Measurements from ENCODE around the gene MGAT1.
A peak's percentile ranks its signal among the peaks of the same experiment; 100 is the strongest.
"Not testable (repeated sequence)": the region's sequence is repeated elsewhere in the genome, so short reads cannot be mapped to it uniquely, and the experiment has no call there.

Gene MGAT1

GRCh38 chr5:180788651-180789410 lies 13.8 kb downstream of the MGAT1 start:
- not testable (repeated sequence) for H3K4me3 ChIP-seq (ENCODE audit: low read length); H3K27me3 ChIP-seq (ENCODE audit: insufficient read depth, low read length); H3K9me3 ChIP-seq (ENCODE audit: insufficient read depth, low read depth, low read length); H3K27ac ChIP-seq (ENCODE audit: low read depth, low read length); H3K9ac ChIP-seq (ENCODE audit: low read depth, low read length)
- Histone ChIP-seq H3K4me1 (ENCODE audit: insufficient read depth, low read length) (peaks cover 38% of the 10 kb centered on the region), H3K36me3 (ENCODE audit: insufficient read depth, low read length) (peaks cover 22% of the 10 kb centered on the region)
- 97% methylated on average over 19 of the region's 19 CpGs for WGBS

DNA sequence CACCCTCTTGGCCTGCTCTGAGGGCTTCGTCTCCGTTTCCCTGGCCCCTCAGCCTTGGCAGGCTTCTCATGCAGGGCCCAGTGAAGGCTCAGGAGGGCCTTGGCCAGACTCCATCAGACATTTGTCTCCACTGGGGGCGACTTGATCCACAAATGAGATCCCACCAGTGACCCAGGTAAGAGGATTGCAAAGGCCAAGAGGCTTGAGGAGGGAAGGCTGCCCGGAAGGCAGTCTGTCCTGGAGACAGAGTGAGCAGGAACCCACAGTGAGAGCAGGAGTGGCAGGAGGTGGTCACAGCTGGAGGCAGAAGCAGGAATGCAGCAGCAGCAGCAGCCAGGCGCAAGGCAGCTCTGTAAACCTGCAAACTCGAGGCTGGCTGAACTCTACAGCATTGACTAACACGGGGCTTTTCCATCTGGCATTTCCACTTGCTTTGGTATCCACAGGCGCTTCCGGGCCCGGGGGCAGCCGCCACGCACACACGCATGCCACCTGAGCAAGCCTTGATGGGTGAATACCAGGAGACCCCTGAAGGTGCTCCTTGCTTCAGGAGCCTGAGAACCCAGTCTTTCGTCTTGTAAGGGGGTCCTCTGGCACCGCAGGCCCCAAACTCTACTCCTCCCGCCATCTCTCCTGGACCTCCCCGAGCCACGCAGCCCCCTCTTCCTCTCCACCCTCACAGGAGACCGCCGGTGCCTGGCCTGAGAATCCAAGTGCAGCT lies 14.7 kb downstream of the MGAT1 start:
- WGBS = 81% methylated on average over 20 of the region's 20 CpGs

DNA sequence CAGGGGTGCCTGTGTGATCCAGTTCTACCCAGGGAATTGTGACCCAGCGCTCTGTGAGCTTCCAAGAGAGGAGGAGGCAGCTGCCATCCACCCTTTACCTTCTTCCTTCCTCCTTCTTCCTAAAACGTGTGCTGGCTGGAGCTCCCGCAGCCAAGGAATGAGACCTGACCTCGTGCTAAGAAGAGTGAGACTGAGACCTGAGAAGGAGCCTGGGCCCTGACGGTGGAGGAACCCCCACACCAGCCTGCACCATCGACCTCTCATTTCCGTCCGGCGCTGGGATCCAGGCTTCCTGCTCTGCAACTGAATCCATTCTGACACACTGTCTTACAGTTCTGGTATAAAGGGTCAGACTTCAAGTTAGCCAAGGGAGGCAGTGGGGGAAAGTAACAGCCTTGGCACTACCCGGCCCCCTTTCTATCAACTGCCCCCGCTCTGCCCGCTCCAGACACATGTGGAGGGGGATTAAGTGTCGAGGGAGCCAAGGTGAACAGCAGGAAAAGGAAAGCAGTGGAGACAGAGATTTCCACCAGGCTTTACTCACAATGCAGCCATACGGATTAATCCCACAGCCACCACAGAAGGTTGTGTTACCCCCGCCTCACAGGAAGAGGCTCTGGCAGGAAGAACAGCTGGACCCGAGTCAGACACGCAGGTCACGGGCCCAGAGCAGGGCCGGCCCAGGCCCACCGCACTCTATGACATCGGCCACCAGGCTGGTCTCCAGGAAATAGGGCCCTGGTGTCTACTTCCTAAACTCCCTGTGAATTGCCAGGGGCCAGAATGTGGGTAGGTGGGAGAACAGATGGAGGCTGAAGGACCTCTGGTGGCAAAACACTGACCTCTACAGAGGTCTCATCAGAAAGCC lies 15.8 kb downstream of the MGAT1 start:
- H3K36me3 ChIP-seq (ENCODE audit: insufficient read depth, low read length) = peaks cover 16% of the 10 kb centered on the region
- WGBS = 81% methylated on average over 21 of the region's 21 CpGs
- H3K4me1 ChIP-seq (ENCODE audit: insufficient read depth, low read length) = peaks cover 38% of the 10 kb centered on the region
- H3K9me3 ChIP-seq (ENCODE audit: insufficient read depth, low read depth, low read length) = no peaks in the 10 kb centered on the region
- no peak overlapping the region for H3K4me3 ChIP-seq (ENCODE audit: low read length)
- H3K9ac ChIP-seq (ENCODE audit: low read depth, low read length) = peak overlapping the region; percentile 61
- no peaks in the 10 kb centered on the region for H3K27me3 ChIP-seq (ENCODE audit: insufficient read depth, low read length)
- peak overlapping the region; percentile 90 for H3K27ac ChIP-seq (ENCODE audit: low read depth, low read length)

More for the DNA sequence above, 14.7 kb downstream of the MGAT1 start:
- H3K27ac ChIP-seq (ENCODE audit: low read depth, low read length) = peak overlapping the region; percentile 41; the same call in 1 of the 2 replicates
- H3K4me3 ChIP-seq (ENCODE audit: low read length) = no peak overlapping the region
- H3K36me3 ChIP-seq (ENCODE audit: insufficient read depth, low read length) = peaks cover 22% of the 10 kb centered on the region
- H3K4me1 ChIP-seq (ENCODE audit: insufficient read depth, low read length) = peaks cover 38% of the 10 kb centered on the region
- H3K27me3 ChIP-seq (ENCODE audit: insufficient read depth, low read length) = no peaks in the 10 kb centered on the region
- H3K9ac ChIP-seq (ENCODE audit: low read depth, low read length) = no peak overlapping the region
- no peaks in the 10 kb centered on the region for H3K9me3 ChIP-seq (ENCODE audit: insufficient read depth, low read depth, low read length)

- Histone ChIP-seq H3K36me3 (ENCODE audit: insufficient read depth, low read length) (peaks cover 6% of the 10 kb centered on the region), H3K9ac (ENCODE audit: low read depth, low read length) (peak overlapping the region; percentile 61), H3K27ac (ENCODE audit: low read depth, low read length) (peak overlapping the region; percentile 90), H3K4me1 (ENCODE audit: insufficient read depth, low read length) (peaks cover 38% of the 10 kb centered on the region), H3K27me3 (ENCODE audit: insufficient read depth, low read length) (no peaks in the 10 kb centered on the region), H3K9me3 (ENCODE audit: insufficient read depth, low read depth, low read length) (peaks cover 5% of the 10 kb centered on the region; the same call in 1 of the 2 replicates), H3K4me3 (ENCODE audit: low read length) (peak overlapping the region; percentile 31; the same call in 1 of the 2 replicates)
- WGBS = 29% methylated on average over 5 of the region's 5 CpGs
These were observed 16.8 kb downstream of the MGAT1 start for GRCh38 chr5:180785794-180786221.

- Histone ChIP-seq H3K9ac (ENCODE audit: low read depth, low read length) (peak overlapping the region; percentile 61; the same call in 1 of the 2 replicates), H3K4me1 (ENCODE audit: insufficient read depth, low read length) (peaks cover 38% of the 10 kb centered on the region), H3K27me3 (ENCODE audit: insufficient read depth, low read length) (no peaks in the 10 kb centered on the region), H3K36me3 (ENCODE audit: insufficient read depth, low read length) (peaks cover 2% of the 10 kb centered on the region; the same call in 1 of the 2 replicates), H3K27ac (ENCODE audit: low read depth, low read length) (peak overlapping the region; percentile 90), H3K9me3 (ENCODE audit: insufficient read depth, low read depth, low read length) (peaks cover 5% of the 10 kb centered on the region; the same call in 1 of the 2 replicates), H3K4me3 (ENCODE audit: low read length) (peak overlapping the region; percentile 31; the same call in 1 of the 2 replicates)
- 68% methylated on average over 14 of the region's 15 CpGs for WGBS
These were observed 17.4 kb downstream of the MGAT1 start for GRCh38 chr5:180785121-180785781.

DNA sequence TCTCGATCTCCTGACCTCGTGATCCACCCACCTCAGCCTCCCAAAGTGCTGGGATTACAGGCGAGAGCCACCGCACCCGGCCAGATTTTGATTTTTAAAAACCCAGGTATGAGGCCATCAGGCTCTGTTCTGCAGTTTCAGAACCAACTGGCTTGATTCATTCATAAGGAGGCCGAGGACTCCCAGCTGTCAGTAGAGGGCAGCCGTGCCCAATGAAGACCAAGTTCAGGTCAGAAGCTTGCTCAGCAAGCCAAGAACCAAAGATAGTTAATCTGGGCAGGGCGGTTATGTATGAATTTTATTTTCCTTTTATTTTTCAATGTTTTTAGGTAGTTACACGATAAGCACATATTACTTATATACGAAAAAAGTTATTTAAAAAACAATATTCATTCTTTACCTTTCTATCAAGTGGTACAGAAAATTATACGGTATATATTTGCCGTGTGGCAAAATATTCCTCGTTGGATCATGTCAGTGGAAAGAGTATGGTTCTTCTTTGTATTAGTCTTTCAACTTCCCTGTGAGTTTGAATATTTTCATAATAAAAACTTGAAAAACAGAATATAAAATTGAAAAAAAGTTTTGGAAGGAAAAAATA lies 18.0 kb downstream of the MGAT1 start:
- 40% methylated on average over 7 of the region's 13 CpGs for WGBS
- no peaks in the 10 kb centered on the region for H3K27me3 ChIP-seq (ENCODE audit: insufficient read depth, low read length)
- peaks cover 38% of the 10 kb centered on the region for H3K4me1 ChIP-seq (ENCODE audit: insufficient read depth, low read length)

GRCh38 chr5:180783340-180784052 lies 19.1 kb downstream of the MGAT1 start:
- H3K9me3 ChIP-seq (ENCODE audit: insufficient read depth, low read depth, low read length) = peaks cover 8% of the 10 kb centered on the region
- H3K27me3 ChIP-seq (ENCODE audit: insufficient read depth, low read length) = no peaks in the 10 kb centered on the region
- WGBS = 86% methylated on average over 12 of the region's 12 CpGs
- peaks cover 38% of the 10 kb centered on the region for H3K4me1 ChIP-seq (ENCODE audit: insufficient read depth, low read length)
- no peak overlapping the region for H3K4me3 ChIP-seq (ENCODE audit: low read length)
- no peak overlapping the region for H3K27ac ChIP-seq (ENCODE audit: low read depth, low read length)
- H3K9ac ChIP-seq (ENCODE audit: low read depth, low read length) = no peak overlapping the region
- no peaks in the 10 kb centered on the region for H3K36me3 ChIP-seq (ENCODE audit: insufficient read depth, low read length)

More for the DNA sequence above, 18.0 kb downstream of the MGAT1 start:
- Histone ChIP-seq H3K36me3 (ENCODE audit: insufficient read depth, low read length) (peaks cover 2% of the 10 kb centered on the region; the same call in 1 of the 2 replicates), H3K9me3 (ENCODE audit: insufficient read depth, low read depth, low read length) (peaks cover 8% of the 10 kb centered on the region), H3K9ac (ENCODE audit: low read depth, low read length) (no peak overlapping the region), H3K4me3 (ENCODE audit: low read length) (no peak overlapping the region), H3K27ac (ENCODE audit: low read depth, low read length) (no peak overlapping the region)

GRCh38 chr5:180782748-180783147 lies 19.9 kb downstream of the MGAT1 start:
- Histone ChIP-seq H3K36me3 (ENCODE audit: insufficient read depth, low read length) (no peaks in the 10 kb centered on the region), H3K4me3 (ENCODE audit: low read length) (no peak overlapping the region), H3K9me3 (ENCODE audit: insufficient read depth, low read depth, low read length) (peaks cover 8% of the 10 kb centered on the region), H3K9ac (ENCODE audit: low read depth, low read length) (no peak overlapping the region), H3K27ac (ENCODE audit: low read depth, low read length) (no peak overlapping the region), H3K27me3 (ENCODE audit: insufficient read depth, low read length) (no peaks in the 10 kb centered on the region), H3K4me1 (ENCODE audit: insufficient read depth, low read length) (peaks cover 31% of the 10 kb centered on the region)
- 92% methylated on average over 2 of the region's 2 CpGs for WGBS

DNA sequence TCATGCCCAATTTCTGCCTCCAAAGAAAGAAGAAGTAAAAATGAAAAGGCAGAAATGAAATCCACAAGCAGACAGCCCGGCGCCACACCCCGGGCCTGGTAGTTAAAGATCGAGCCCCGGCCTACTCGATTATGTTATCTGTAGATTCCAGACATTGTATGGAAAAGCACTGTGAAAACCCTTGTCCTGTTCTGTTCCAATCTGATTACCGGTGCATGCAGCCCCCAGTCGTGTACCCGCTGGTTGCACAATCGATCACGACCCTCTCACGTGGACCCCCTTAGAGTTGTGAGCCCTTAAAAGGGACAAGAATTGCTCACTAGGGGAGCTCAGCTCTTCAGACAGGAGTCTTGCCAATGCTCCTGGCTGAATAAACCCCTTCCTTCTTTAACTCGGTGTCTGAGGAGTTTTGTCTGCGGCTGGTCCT lies 20.7 kb downstream of the MGAT1 start:
- not testable (repeated sequence) for H3K4me3 ChIP-seq (ENCODE audit: low read length); H3K9me3 ChIP-seq (ENCODE audit: insufficient read depth, low read depth, low read length); H3K27me3 ChIP-seq (ENCODE audit: insufficient read depth, low read length); H3K27ac ChIP-seq (ENCODE audit: low read depth, low read length); H3K36me3 ChIP-seq (ENCODE audit: insufficient read depth, low read length); H3K9ac ChIP-seq (ENCODE audit: low read depth, low read length)
- WGBS = 82% methylated on average over 14 of the region's 14 CpGs
- H3K4me1 ChIP-seq (ENCODE audit: insufficient read depth, low read length) = peaks cover 23% of the 10 kb centered on the region
